DMS 273 treated with DMSO at 0.1 percent for 48 hours (cell line): ENCODE results near the gene PRAMEF14.
"Not testable (repeated sequence)": the region's sequence is repeated elsewhere in the genome, so short reads cannot be mapped to it uniquely, and the experiment has no call there.

Experiments
- DNase-seq: peaks from one replicate; lab custom pipeline; 2025; lab: John Stamatoyannopoulos, UW

The PRAMEF14 gene

GRCh38 chr1:13347034-13347433, at the start of gene PRAMEF14:
PRAMEF14 (minus strand) TSS chr1:13347134; CDS start chr1:13345314, 1,820 bp downstream.
- DNase-seq, result not testable (repeated sequence)

- not testable (repeated sequence) for DNase-seq
These were observed 48.4 kb upstream of the PRAMEF14 start for GRCh38 chr1:13395311-13395710.

- DNase-seq, result not testable (repeated sequence)
These were observed 47.8 kb upstream of the PRAMEF14 start for GRCh38 chr1:13394761-13395160.

GRCh38 chr1:13393004-13393403, 46.1 kb upstream of the PRAMEF14 start:
- DNase-seq, result not testable (repeated sequence)

GRCh38 chr1:13389332-13389731, 42.4 kb upstream of the PRAMEF14 start, which contains the start of gene PRAMEF17:
PRAMEF17 (plus strand) TSS chr1:13389632; CDS start chr1:13389658, 26 bp downstream.
- DNase-seq, result not testable (repeated sequence)

- DNase-seq, result not testable (repeated sequence)
These were observed 33.4 kb upstream of the PRAMEF14 start for GRCh38 chr1:13380380-13380779.

GRCh38 chr1:13378983-13379382, 32.0 kb upstream of the PRAMEF14 start:
- DNase-seq, result not testable (repeated sequence)

- not testable (repeated sequence) for DNase-seq
These were observed 21.6 kb upstream of the PRAMEF14 start for GRCh38 chr1:13368544-13368943.

- not testable (repeated sequence) for DNase-seq
These were observed 19.6 kb upstream of the PRAMEF14 start for GRCh38 chr1:13366536-13366935.

- not testable (repeated sequence) for DNase-seq
These were observed 18.0 kb upstream of the PRAMEF14 start for GRCh38 chr1:13364928-13365327.

GRCh38 chr1:13362364-13362763, 15.4 kb upstream of the PRAMEF14 start:
- not testable (repeated sequence) for DNase-seq

GRCh38 chr1:13356774-13357173, 9.8 kb upstream of the PRAMEF14 start:
- DNase-seq, result peak; percentile 32

- DNase-seq, result not testable (repeated sequence)
These were observed 7.5 kb upstream of the PRAMEF14 start for GRCh38 chr1:13354475-13354874.

GRCh38 chr1:13353476-13353875, 6.5 kb upstream of the PRAMEF14 start:
- DNase-seq, result not testable (repeated sequence)

- DNase-seq, result not testable (repeated sequence)
These were observed 4.4 kb downstream of the PRAMEF14 start for GRCh38 chr1:13342496-13342895.

- not testable (repeated sequence) for DNase-seq
These were observed 31.7 kb downstream of the PRAMEF14 start, which contains the start of gene PRAMEF15 for GRCh38 chr1:13315281-13315680. PRAMEF15 (plus strand) TSS chr1:13315581; CDS start chr1:13318408, 2,827 bp downstream.

- not testable (repeated sequence) for DNase-seq
These were observed 43.7 kb downstream of the PRAMEF14 start, which contains the start of gene PRAMEF33 for GRCh38 chr1:13303239-13303638. PRAMEF33 (plus strand) TSS chr1:13303539; CDS start chr1:13305955, 2,416 bp downstream.

- not testable (repeated sequence) for DNase-seq
These were observed 44.7 kb downstream of the PRAMEF14 start for GRCh38 chr1:13302197-13302596.

- DNase-seq, result not testable (repeated sequence)
These were observed 48.2 kb downstream of the PRAMEF14 start for GRCh38 chr1:13298699-13299098.

- DNase-seq, result not testable (repeated sequence)
These were observed 49.6 kb downstream of the PRAMEF14 start for GRCh38 chr1:13297216-13297931.
